Measurements from ENCODE around the gene ACAT1.
"Not testable (repeated sequence)": the region's sequence is repeated elsewhere in the genome, so short reads cannot be mapped to it uniquely, and the experiment has no call there.

Gene ACAT1

GRCh38 chr11:108125096-108125495 lies 3.7 kb downstream of the ACAT1 start:
- H3K36me3 ChIP-seq (replicated peaks), result peaks cover 10% of the 10 kb centered on the region
- in situ Hi-C loops (cut with MboI; ENCODE audit: low sequenced_read_pairs), result loop anchor here (10.0 kb wide), 1 partner anchor 530 kb away; no protein-coding TSS in a partner anchor
- H3K4me1 ChIP-seq, result peaks cover 10% of the 10 kb centered on the region
- no peaks in the 10 kb centered on the region for H3K9me3 ChIP-seq
- no peak overlapping the region for H3K4me3 ChIP-seq
- DNase-seq (ENCODE audit: low spot score in 2 of 2), result no peak
- no peaks in the 10 kb centered on the region for H3K27me3 ChIP-seq (ENCODE audit: low read depth)

GRCh38 chr11:108128772-108129171 lies 7.4 kb downstream of the ACAT1 start:
- DNase-seq (ENCODE audit: low spot score in 2 of 2), result no peak
- no peak overlapping the region for H3K4me3 ChIP-seq
- in situ Hi-C loops (cut with MboI; ENCODE audit: low sequenced_read_pairs), result loop anchor here (10.0 kb wide), 1 partner anchor 526 kb away; no protein-coding TSS in a partner anchor
- H3K4me1 ChIP-seq, result peaks cover under 1% of the 10 kb centered on the region; the same call in 1 of the 2 replicates
- no peaks in the 10 kb centered on the region for H3K9me3 ChIP-seq
- peaks cover 25% of the 10 kb centered on the region for H3K36me3 ChIP-seq (replicated peaks)
- no peaks in the 10 kb centered on the region for H3K27me3 ChIP-seq (ENCODE audit: low read depth)

GRCh38 chr11:108131993-108132392 lies 10.6 kb downstream of the ACAT1 start:
- Histone ChIP-seq H3K9me3 (no peaks in the 10 kb centered on the region), H3K4me1 (no peaks in the 10 kb centered on the region), H3K4me3 (no peak overlapping the region), H3K36me3 (replicated peaks) (peaks cover 43% of the 10 kb centered on the region), H3K27me3 (ENCODE audit: low read depth) (no peaks in the 10 kb centered on the region)
- in situ Hi-C loops (cut with MboI; ENCODE audit: low sequenced_read_pairs), result no loop called here
- DNase-seq (ENCODE audit: low spot score in 2 of 2), result no peak

- H3K4me1 ChIP-seq; H3K27me3 ChIP-seq (ENCODE audit: low read depth); H3K4me3 ChIP-seq; in situ Hi-C loops (cut with MboI; ENCODE audit: low sequenced_read_pairs); H3K9me3 ChIP-seq; DNase-seq (ENCODE audit: low spot score in 2 of 2): not testable (repeated sequence)
- peaks cover 43% of the 10 kb centered on the region for H3K36me3 ChIP-seq (replicated peaks)
Measured at GRCh38 chr11:108132993-108133538, 11.7 kb downstream of the ACAT1 start.

GRCh38 chr11:108135845-108136544 lies 14.6 kb downstream of the ACAT1 start:
- Histone ChIP-seq H3K4me1 (no peaks in the 10 kb centered on the region), H3K4me3 (no peak overlapping the region), H3K36me3 (replicated peaks) (peaks cover 64% of the 10 kb centered on the region), H3K9me3 (no peaks in the 10 kb centered on the region), H3K27me3 (ENCODE audit: low read depth) (no peaks in the 10 kb centered on the region)
- in situ Hi-C loops (cut with MboI; ENCODE audit: low sequenced_read_pairs), result no loop called here
- no peak for DNase-seq (ENCODE audit: low spot score in 2 of 2)

- no peak overlapping the region for H3K4me3 ChIP-seq
- H3K27me3 ChIP-seq (ENCODE audit: low read depth), result no peaks in the 10 kb centered on the region
- H3K36me3 ChIP-seq (replicated peaks), result peaks cover 68% of the 10 kb centered on the region
- in situ Hi-C loops (cut with MboI; ENCODE audit: low sequenced_read_pairs), result no loop called here
- H3K4me1 ChIP-seq, result no peaks in the 10 kb centered on the region
- no peaks in the 10 kb centered on the region for H3K9me3 ChIP-seq
- no peak for DNase-seq (ENCODE audit: low spot score in 2 of 2)
Measured at GRCh38 chr11:108137212-108137611, 15.8 kb downstream of the ACAT1 start.

GRCh38 chr11:108142304-108142703 lies 20.9 kb downstream of the ACAT1 start:
- H3K27me3 ChIP-seq (ENCODE audit: low read depth), result no peaks in the 10 kb centered on the region
- peaks cover 81% of the 10 kb centered on the region for H3K36me3 ChIP-seq (replicated peaks)
- in situ Hi-C loops (cut with MboI; ENCODE audit: low sequenced_read_pairs), result no loop called here
- no peaks in the 10 kb centered on the region for H3K4me1 ChIP-seq
- no peak for DNase-seq (ENCODE audit: low spot score in 2 of 2)
- H3K9me3 ChIP-seq, result no peaks in the 10 kb centered on the region
- no peak overlapping the region for H3K4me3 ChIP-seq

GRCh38 chr11:108144615-108145014 lies 23.2 kb downstream of the ACAT1 start:
- no peaks in the 10 kb centered on the region for H3K4me1 ChIP-seq
- in situ Hi-C loops (cut with MboI; ENCODE audit: low sequenced_read_pairs), result no loop called here
- no peaks in the 10 kb centered on the region for H3K27me3 ChIP-seq (ENCODE audit: low read depth)
- H3K36me3 ChIP-seq (replicated peaks), result peaks cover 90% of the 10 kb centered on the region
- no peaks in the 10 kb centered on the region for H3K9me3 ChIP-seq
- H3K4me3 ChIP-seq, result no peak overlapping the region
- no peak for DNase-seq (ENCODE audit: low spot score in 2 of 2)

GRCh38 chr11:108147150-108147549 lies 25.8 kb downstream of the ACAT1 start:
- Histone ChIP-seq H3K4me1 (no peaks in the 10 kb centered on the region), H3K9me3 (no peaks in the 10 kb centered on the region), H3K36me3 (replicated peaks) (peaks cover 88% of the 10 kb centered on the region), H3K27me3 (ENCODE audit: low read depth) (no peaks in the 10 kb centered on the region), H3K4me3 (no peak overlapping the region)
- in situ Hi-C loops (cut with MboI; ENCODE audit: low sequenced_read_pairs), result no loop called here
- DNase-seq (ENCODE audit: low spot score in 2 of 2), result no peak

GRCh38 chr11:108148556-108148955 lies 27.2 kb downstream of the ACAT1 start:
- peaks cover 79% of the 10 kb centered on the region for H3K36me3 ChIP-seq (replicated peaks)
- in situ Hi-C loops (cut with MboI; ENCODE audit: low sequenced_read_pairs), result no loop called here
- DNase-seq (ENCODE audit: low spot score in 2 of 2), result no peak

GRCh38 chr11:108154591-108154990 lies 33.2 kb downstream of the ACAT1 start:
- no peaks in the 10 kb centered on the region for H3K27me3 ChIP-seq (ENCODE audit: low read depth)
- no peak overlapping the region for H3K4me3 ChIP-seq
- DNase-seq (ENCODE audit: low spot score in 2 of 2), result no peak
- H3K4me1 ChIP-seq, result no peaks in the 10 kb centered on the region
- peaks cover 49% of the 10 kb centered on the region for H3K36me3 ChIP-seq (replicated peaks)
- in situ Hi-C loops (cut with MboI; ENCODE audit: low sequenced_read_pairs), result no loop called here
- no peaks in the 10 kb centered on the region for H3K9me3 ChIP-seq

More at GRCh38 chr11:108148556-108148955, 27.2 kb downstream of the ACAT1 start:
- H3K4me1 ChIP-seq, result no peaks in the 10 kb centered on the region
- H3K4me3 ChIP-seq, result no peak overlapping the region
- no peaks in the 10 kb centered on the region for H3K9me3 ChIP-seq
- no peaks in the 10 kb centered on the region for H3K27me3 ChIP-seq (ENCODE audit: low read depth)

- H3K36me3 ChIP-seq (replicated peaks), result peaks cover 61% of the 10 kb centered on the region
- in situ Hi-C loops (cut with MboI; ENCODE audit: low sequenced_read_pairs), result no loop called here
- DNase-seq (ENCODE audit: low spot score in 2 of 2), result no peak
Measured at GRCh38 chr11:108160970-108161566, 39.7 kb downstream of the ACAT1 start.

GRCh38 chr11:108162878-108163277 lies 41.5 kb downstream of the ACAT1 start:
- DNase-seq (ENCODE audit: low spot score in 2 of 2); H3K27me3 ChIP-seq (ENCODE audit: low read depth); H3K4me3 ChIP-seq; in situ Hi-C loops (cut with MboI; ENCODE audit: low sequenced_read_pairs); H3K9me3 ChIP-seq; H3K4me1 ChIP-seq: not testable (repeated sequence)
- H3K36me3 ChIP-seq (replicated peaks), result peaks cover 68% of the 10 kb centered on the region

More at GRCh38 chr11:108160970-108161566, 39.7 kb downstream of the ACAT1 start:
- Histone ChIP-seq H3K4me1 (no peaks in the 10 kb centered on the region), H3K27me3 (ENCODE audit: low read depth) (no peaks in the 10 kb centered on the region), H3K9me3 (no peaks in the 10 kb centered on the region), H3K4me3 (no peak overlapping the region)

GRCh38 chr11:108167624-108168023 lies 46.3 kb downstream of the ACAT1 start:
- DNase-seq (ENCODE audit: low spot score in 2 of 2), result no peak
- no peaks in the 10 kb centered on the region for H3K4me1 ChIP-seq
- in situ Hi-C loops (cut with MboI; ENCODE audit: low sequenced_read_pairs), result no loop called here
- H3K36me3 ChIP-seq (replicated peaks), result peaks cover 61% of the 10 kb centered on the region
- H3K27me3 ChIP-seq (ENCODE audit: low read depth), result no peaks in the 10 kb centered on the region
- H3K4me3 ChIP-seq, result no peak overlapping the region
- no peaks in the 10 kb centered on the region for H3K9me3 ChIP-seq

All from HAP-1 (cell line).